NCI-H748 (cell line): ENCODE data around the gene NSFL1C.
"Not testable (repeated sequence)": the region's sequence is repeated elsewhere in the genome, so short reads cannot be mapped to it uniquely, and the experiment has no call there.

Source experiments
- DNase-seq: peaks from one replicate; lab custom pipeline; 2025; ENCODE audit not compliant: unreplicated experiment; lab: John Stamatoyannopoulos, UW

Gene NSFL1C

GRCh38 chr20:1466211-1467081 lies at the start of gene NSFL1C:
NSFL1C (minus strand) TSS chr20:1466849; CDS start chr20:1466824, 25 bp downstream.
- DNase-seq: peak; percentile 98

GRCh38 chr20:1513801-1514200 lies 47.2 kb upstream of the NSFL1C start:
- DNase-seq: no peak

- peak; percentile 68 for DNase-seq
These were observed 42.6 kb upstream of the NSFL1C start for GRCh38 chr20:1509237-1509636.

- DNase-seq: no peak
These were observed 41.9 kb upstream of the NSFL1C start for GRCh38 chr20:1508574-1508973.

GRCh38 chr20:1507276-1507675 lies 40.6 kb upstream of the NSFL1C start:
- DNase-seq: no peak

- DNase-seq: no peak
These were observed 39.2 kb upstream of the NSFL1C start for GRCh38 chr20:1505871-1506270.

- no peak for DNase-seq
These were observed 38.7 kb upstream of the NSFL1C start for GRCh38 chr20:1505361-1505760.

- DNase-seq: peak; percentile 91
These were observed 37.0 kb upstream of the NSFL1C start for GRCh38 chr20:1503564-1504227.

GRCh38 chr20:1500496-1500895 lies 33.8 kb upstream of the NSFL1C start:
- DNase-seq: no peak

- no peak for DNase-seq
These were observed 33.1 kb upstream of the NSFL1C start for GRCh38 chr20:1499528-1500420.

GRCh38 chr20:1497371-1497770 lies 30.7 kb upstream of the NSFL1C start:
- not testable (repeated sequence) for DNase-seq

- no peak for DNase-seq
These were observed 30.3 kb upstream of the NSFL1C start for GRCh38 chr20:1496930-1497329.

- no peak for DNase-seq
These were observed 27.8 kb upstream of the NSFL1C start for GRCh38 chr20:1494436-1494835.

- no peak for DNase-seq
These were observed 26.9 kb upstream of the NSFL1C start for GRCh38 chr20:1493536-1493935.

GRCh38 chr20:1491860-1492642 lies 25.4 kb upstream of the NSFL1C start:
- no peak for DNase-seq

GRCh38 chr20:1491281-1491840 lies 24.7 kb upstream of the NSFL1C start, which contains the start of gene SIRPB2:
SIRPB2 (minus strand) TSS chr20:1491420; CDS start chr20:1491359, 61 bp downstream.
- no peak for DNase-seq

GRCh38 chr20:1490643-1491195 lies 24.1 kb upstream of the NSFL1C start:
- DNase-seq: no peak

- DNase-seq: no peak
These were observed 23.3 kb upstream of the NSFL1C start for GRCh38 chr20:1489764-1490436.

GRCh38 chr20:1489325-1489724 lies 22.7 kb upstream of the NSFL1C start:
- no peak for DNase-seq
